HG02884 (cell line): Measurements from ENCODE around the gene LY86.
A peak's percentile ranks its signal among the peaks of the same experiment; 100 is the strongest.
"Not testable (repeated sequence)": the region's sequence is repeated elsewhere in the genome, so short reads cannot be mapped to it uniquely, and the experiment has no call there.

Source experiments
- ATAC-seq: cut with Tn5 transposase; IDR thresholded peaks from one replicate; pipeline ENCODE4 v1.9.1; 2021; ENCODE audit warnings: mild to moderate bottlenecking, moderate library complexity; ENCODE audit not compliant: unreplicated experiment

LY86 gene

DNA sequence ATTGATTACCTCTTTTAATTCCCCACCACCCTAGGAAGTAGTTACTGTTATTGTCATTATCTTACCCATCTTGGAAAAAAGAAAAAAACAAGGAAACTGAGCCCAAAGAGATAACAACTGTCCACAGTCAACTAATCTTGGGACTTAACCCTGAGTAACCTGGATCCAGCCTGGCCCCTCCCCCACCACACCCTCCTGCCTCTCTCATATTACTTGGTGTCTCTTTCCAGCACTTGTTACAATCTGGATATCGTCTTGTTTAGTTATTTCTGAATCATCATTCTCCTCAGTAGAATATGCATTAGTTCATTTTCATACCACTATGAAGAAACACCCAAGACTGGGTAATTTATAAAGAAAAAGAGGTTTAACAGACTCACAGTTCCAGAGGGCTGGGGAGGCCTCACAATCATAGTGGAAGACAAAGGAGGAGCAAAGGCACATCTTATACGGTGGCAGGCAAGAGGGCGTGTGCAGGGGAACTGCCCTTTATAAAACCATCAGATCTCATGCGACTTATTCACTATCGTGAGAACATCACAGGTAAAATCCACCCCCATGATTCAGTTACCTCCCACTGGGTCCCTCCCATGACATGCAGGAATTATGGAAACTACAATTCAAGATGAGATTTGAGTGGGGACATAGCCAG, 60.3 kb downstream of the LY86 start:
- no peak for ATAC-seq

DNA sequence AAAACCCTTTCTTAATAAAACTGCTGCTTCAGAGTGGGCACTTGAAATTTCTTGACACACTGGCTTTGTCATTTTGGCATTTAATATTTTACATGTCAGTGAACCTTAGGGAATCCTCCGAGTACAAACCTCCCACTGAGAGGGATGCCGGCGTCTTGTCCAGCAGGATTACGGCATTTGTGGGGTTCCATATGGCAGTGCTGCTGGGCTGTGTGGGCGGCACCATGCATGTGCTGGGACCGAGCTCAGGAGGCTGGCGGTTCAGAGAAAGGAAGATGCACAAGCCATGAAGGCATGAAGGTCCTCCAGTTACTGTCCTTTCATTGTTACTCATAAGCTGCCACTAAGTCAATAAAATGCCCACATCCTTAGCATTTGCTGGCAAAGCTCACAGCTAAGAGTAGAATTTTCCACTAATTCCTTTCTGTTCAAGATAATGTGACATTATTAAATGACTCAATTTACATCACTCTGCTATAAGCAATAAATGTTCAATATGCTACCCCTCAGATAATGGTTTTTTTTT, 61.4 kb downstream of the LY86 start:
- no peak for ATAC-seq

DNA sequence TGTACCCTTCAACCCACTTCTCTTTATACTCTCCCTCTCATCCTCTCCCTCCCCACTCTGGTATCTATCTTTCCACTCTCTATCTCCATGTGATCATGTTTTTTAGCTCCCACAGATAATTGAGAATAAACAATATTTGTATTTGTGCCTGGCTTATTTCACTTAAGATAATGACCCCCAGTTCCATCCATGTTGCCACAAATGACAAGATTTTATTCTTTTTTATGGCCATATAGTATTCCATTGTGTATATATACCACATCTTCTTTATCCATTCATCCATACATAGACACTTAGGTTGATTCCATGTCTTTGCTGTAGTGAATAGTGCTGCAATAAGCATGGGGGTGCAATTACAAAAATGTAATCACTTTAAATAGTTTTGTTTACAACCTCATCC, 62.3 kb downstream of the LY86 start:
- ATAC-seq, result no peak

DNA sequence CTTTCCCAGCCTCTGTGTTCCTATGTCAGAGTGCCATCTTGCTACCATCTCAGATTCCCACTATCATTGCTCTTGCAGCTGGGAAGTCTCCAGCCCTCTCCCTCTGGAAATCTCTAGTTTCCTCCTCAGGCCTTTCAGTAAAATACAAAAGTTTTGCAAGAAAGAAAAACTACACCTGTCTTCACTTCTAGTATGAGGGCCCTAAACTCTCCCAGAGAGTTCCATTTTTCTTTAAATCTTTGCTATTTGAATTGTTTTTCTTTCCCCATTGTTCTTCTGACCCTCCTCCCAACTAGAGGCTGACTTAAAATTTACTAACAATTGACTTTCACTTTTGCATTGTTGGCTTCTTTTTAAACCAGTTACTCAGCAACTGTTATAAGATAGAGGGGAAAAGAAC, 62.8 kb downstream of the LY86 start:
- ATAC-seq, result no peak

DNA sequence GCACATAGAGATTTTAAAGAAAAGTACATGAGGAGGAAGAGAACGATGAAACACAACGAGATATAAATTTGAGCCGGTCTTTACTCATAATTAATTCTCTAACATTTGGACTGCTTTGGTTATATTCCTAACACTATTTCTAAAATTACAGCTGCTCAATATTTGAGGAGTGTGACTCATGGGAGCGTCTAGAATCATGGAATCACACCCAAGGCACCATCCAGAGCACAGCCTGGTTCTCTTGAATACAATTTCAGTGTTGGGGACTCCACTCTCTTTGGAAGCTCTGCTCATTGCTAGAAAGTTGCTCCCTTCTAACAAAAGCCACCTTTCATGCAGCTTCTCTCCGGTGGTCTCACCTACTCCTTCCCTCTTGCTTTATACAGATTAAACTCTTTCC, 64.4 kb downstream of the LY86 start:
- ATAC-seq, result no peak

DNA sequence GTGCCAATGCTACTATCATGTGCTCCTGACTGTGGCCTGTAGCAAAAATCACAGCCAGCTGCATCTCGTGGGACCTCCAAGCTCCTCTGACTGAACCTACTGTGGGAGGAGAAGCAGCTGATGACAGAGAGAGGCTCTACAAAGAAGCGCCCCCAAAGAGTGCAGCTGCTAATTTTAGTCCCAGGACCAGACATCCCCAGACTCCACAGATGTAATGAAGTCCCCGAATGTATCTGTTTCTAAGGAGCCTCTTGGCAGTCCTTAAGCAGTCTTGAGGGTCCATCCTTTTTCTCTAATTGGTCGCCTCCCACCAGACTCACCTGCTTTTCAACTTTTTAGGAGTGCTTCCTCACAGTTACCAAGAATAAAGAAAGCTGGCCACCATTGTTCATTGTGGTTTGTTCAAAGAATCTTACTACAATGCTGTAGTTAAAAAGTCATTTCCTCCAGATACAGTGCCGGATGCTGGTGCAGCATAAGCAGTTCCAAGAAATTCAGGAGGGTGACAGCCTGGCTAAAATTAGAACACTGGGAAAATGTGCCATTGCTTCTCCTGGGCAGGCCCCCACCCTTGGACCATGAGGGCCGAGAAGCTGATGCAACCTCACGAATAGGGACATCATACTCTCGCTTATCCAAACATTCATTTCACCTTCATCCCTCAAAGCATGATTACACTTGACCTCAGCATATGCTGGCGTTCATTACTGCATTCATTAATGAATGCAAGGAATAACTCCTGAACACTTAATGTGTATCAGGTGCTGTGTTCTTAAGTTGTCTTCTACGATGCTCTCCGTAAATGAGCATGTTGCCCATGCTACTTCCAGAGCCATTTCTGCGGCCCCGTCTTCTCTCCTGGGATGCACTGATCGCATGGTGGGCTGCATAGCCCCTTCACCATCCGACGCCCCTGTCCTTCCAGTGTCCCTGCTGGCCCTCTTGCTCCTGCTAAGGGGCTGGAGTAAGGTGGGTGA, 66.4 kb downstream of the LY86 start:
- ATAC-seq, result no peak

DNA sequence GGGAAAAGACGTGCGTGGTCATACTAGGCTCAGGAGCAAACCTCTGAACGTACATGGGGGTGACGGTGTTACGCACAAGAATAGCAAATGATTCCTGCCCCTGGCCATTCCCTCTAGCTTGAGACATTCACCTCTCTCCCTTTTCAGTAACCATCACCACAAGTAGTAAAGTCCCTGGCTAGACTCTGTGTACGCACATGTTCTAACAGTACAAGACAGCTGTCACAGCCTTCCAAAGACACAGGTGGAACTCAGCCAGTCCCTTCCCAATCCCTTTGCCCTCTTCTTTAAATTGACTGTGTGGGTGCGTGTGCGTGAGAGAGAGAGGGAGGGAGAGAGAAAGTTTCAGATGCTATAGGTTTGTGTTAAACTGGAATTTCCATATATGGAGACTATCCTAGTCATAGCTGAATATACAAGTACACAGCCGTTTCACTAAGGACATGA, 67.3 kb downstream of the LY86 start:
- no peak for ATAC-seq

DNA sequence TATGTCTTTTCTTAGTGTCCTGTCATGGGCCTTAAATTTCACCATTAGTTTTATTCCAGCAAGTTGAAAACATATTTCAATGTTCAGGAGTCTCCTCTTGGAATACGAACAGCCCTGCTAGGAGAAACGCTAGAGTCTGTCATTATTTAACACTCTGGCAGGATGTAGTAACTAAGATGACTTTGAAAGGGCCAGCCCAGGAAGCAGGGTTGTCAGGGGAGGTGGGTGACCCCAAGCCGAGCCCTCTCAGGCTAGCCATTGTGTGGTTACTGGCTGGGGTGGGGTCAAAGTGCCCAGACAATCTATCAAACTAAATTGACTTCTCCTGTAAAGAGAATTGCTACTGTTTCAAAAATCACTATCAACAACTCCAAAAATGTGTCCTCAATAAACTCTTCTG, 67.8 kb downstream of the LY86 start:
- ATAC-seq, result no peak

DNA sequence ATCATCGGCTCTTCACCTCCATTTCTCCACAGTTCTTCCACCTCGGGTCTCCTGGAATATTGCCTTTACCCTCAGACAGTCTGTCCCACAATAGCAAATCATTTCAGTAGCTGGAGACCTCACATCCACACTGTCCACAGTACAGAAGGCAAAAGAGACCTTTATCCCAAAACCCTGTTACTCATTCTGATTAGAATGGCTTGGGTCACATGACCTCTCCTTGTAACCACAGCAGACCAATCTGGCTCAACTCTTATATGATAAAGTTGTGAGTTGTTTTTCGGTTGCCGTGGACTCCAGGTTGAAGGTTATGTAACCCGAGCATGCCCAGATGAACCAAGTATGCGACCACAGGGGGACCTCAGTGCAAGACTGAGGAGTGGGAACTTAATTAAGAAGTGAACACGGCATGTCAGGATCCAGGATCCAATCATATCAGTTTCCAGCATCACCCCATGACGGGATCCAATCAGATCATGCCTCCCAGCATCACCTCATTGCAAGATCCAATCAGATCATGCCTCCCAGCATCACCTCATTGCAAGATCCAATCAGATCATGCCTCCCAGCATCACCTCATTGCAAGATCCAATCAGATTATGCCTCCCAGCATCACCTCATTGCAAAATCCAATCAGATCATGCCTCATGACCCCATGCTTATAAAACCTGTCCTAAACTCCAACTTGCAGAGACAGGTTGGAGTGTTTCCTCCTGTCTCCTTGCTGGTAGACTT, 68.7 kb downstream of the LY86 start:
- no peak for ATAC-seq

DNA sequence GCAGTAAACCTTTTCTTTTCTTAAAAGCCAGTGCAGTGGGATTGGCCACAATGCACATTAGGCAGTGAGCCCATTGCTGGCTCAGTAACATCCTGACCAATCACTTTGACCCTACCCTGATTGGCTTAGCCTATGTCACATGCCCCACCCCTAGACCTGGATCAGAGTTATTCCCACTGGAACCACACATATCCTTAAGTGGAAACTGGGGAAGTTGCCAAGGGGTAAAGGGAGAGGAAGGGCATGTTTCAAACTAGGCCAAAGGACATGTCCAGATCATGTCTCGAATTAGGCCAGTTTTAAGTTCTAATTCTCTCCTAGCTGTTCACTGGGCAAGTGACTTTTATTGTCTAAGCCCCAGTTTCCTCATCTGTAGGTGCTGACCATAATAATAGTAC, 69.3 kb downstream of the LY86 start:
- no peak for ATAC-seq

DNA sequence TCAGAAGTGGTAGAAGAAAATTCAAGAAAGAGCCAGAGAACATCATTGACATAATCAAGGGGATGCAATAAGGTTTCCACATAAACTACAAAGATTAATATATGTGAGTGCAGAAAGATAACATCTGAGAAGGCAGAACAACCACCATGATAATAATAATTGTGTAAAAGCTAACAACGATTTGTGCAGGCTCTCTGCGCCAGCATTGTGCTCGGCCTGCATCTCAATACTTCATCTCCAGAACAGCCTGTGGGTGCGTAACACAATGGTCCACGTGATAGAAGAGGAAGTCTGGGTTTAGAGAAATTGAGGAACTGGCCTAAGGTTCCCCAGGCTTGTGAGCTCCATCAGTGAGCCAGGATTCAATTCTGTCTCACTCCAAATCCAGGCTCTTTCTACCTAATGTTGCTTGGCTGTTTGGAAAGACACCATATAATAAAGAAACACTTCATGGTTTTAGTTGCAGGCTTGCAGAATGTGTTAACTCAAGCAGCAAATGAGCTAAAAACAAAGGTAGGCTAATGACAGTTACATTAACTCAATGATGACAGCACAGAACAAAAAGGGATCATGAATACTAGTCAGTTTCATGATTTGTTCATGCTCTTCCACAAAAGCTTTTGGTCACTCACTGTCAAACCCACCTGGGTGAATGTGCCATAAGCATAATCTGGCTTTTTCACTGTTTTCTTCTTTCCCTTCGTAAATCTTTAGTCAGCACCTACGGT, 71.2 kb downstream of the LY86 start:
- ATAC-seq, result peak; percentile 54

DNA sequence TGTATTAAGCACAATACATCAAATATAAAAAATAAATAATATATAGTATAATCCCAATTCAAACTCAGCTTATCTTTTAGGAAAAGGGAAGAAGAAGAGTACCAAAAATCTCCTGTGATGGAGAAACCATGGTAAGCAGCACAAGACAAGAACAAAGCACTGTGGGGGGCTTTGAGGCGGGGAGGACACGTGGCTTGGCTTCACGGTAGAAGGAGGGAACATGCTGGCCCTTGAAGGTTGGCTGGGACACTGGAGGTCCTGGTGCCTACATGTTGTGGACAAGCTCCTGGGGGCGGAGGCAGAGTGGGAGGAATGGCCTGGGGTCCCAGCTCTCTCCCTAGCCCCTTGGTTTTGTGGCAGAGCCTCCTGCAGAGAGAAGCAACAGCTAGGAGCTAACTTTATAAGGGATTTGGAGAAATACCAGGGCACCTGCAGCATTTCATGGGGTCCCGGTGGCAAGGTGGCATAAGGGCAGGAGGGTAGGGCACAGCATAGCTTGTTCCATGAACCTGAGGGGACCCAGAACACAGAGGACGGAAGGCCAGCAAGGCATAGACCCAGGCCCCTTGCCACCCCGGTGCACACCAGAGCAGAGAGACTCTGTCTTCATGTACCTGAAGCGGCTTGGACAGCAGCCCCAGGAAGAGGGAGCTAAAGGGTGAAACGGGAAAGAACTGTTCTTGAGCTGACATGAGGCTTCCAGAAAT, 72.0 kb downstream of the LY86 start:
- no peak for ATAC-seq

DNA sequence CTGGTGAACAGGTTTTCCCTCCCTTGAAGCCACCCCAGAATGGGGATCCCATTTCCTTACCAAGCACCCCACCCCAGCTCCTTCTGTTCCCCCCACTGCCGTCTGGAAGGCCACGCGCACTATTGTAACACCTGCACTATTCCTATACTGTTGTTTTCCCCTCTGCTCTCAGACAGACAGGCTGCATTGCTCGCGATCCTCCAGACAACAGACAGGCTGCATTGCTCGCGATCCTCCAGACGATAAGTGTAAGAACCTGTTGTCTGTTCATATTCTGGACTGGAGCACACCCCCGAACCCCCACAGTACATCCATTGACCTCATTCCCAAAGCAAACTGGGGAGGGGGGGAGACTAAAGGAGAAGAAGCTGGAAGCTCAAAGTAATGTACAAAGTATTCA, 72.7 kb downstream of the LY86 start:
- ATAC-seq, result no peak

DNA sequence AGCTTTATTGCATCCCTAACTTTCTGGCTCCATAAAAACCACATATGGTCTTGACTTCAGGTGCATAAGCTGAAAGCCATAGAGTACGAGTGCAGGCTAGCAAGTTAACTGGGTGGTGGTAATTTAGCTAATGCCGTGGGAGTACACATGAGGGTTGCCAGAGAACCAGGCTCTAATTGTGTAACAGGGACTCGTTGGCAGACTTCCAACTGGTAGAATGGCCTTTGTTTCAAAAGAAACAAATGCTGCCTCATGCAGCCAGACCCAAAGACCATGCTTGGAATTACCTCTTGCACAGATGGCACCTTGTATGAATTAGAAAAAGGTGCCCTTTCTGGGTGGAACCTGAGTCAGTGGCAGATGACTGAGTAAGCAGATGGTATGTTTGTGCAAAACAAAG, 73.2 kb downstream of the LY86 start:
- no peak for ATAC-seq

DNA sequence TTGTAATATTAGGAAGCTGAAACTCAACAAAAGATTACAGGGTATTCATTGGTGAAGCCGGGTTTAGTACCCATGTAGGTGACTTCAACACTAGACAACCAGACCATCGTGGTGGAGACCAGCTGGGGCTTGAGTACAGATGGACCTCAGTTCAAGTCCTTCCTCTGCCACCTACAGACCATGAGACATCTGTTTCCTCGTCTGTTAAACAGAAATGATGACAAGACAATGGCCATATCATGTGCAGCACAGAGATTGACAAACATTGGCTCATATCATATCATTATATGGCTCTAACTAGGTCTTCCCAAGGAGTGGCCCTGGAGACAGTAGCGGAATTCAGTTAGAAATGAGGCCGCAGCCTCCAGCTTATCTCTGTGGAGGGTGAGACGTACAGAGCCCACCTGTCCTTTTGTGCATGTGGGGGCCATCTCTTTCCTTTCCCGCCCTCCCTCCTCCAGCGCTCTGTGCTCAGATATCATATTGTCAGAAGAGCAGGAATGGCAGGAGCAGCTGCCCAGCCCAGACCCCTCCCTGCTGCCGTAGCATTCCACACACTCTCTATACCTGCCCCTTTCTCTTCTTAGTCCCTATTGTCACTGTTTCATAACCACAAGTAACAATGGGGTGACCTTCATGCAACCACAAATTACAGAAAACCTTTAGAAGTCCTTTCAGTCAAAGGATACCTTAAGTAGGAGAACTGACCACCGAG, 75.1 kb downstream of the LY86 start:
- ATAC-seq, result no peak

DNA sequence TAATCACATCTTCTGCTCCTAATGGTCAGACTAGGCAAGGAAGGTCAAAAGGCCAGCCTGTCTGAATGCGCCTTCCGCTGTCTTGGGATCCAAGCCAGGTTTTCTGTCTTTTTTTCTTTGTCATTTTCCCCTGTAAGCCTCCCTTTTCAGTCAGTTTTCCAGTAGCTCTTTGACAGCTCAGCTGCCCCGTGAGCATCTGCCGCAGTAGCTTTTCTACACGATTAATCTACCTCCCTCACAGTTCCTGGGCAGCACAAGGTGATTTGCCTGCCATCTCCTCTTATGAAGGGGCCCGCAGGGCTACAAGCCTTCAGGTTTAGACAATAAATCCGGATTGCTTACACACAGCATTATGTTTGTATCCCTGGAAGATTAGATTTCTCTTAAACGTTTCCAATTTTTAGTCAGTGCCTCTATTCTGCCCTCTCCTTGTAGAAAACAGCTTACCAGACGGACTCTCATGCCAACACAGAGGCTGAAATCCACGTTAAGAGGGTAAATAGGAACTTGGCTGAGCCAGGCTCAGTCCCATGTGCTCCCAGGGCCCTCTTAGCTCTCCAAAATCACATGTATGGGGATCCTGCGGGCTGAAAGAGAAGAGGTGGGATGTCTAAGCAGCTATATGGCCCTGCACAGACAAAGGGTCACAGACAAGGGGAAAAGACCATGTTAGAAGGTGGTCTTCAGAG, 77.2 kb downstream of the LY86 start:
- ATAC-seq, result no peak

DNA sequence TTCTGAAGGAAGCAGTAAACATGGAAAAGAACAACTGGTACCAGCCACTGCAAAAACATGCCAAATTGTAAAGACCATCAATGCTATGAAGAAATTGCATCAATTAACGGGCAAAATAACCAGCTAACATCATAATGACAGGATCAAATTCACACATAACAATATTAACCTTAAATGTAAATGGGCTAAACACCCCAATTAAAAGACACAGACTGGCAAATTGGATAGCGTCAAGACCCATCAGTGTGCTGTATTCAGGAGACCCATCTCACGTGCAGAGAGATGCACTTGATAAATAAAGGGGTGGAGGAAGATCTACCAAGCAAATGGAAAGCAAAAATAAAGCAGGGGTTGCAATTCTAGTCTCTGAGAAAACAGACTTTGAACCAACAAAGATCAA, 81.6 kb downstream of the LY86 start:
- ATAC-seq, result not testable (repeated sequence)

DNA sequence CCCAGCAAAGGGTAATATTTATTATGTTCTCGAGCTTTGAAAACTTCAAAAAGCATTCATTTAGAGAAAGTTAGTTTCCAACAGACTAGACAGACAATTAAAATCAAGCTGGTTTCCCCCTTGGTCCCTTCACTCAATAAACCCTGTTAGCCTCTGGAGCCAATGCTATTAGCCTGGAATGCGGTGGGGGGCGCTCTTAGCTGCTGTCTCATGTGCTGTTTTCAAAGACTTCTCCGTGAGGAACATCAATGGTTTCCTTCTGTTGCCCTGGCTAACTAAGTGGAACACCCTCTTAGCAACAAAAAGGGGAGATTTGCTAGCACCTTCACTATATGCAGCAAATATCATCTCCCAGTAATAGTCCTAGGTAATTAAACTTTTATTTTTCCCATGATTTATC, 86.4 kb downstream of the LY86 start:
- ATAC-seq, result no peak

DNA sequence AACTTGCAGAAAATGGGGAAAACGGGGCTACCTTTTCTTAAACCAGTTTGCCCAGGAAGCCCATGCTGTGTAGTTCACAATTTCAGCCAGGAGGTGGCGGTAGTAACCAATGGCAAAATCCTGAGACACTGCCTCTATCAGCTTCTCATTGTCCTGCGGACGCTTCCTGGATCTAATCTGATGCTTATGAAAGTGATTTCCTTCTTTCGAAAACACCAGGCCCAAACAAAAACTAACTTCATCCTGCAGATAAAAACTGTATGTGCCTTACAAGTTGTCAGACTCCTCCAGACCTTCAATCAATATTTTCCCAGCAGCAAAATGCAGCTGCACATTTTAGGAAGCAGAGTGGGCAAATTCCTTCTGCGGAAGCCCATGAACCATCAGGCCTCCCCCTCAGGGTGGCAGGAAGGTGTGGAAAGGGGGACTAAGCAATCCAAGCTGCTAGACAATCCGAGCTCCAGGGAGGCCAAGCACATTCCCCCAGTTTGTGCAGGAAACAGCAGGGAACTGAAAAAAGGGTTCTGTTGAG, 88.5 kb downstream of the LY86 start:
- no peak for ATAC-seq
